Stimulated activated naive CD4-positive, alpha-beta T cell (primary cell): ENCODE data around the gene PRRT3.
"Not testable (repeated sequence)": the region's sequence is repeated elsewhere in the genome, so short reads cannot be mapped to it uniquely, and the experiment has no call there.

Source experiments
- DNase-seq, 6 experiments: peaks; one replicate each; lab custom pipeline; 2025; lab: John Stamatoyannopoulos, UW

PRRT3 gene

GRCh38 chr3:9899289-9899791 is 52.9 kb downstream of the PRRT3 start:
- DNase-seq: no peak

- DNase-seq: no peak
These were observed 53.6 kb downstream of the PRRT3 start for GRCh38 chr3:9898467-9899241.

- no peak for DNase-seq
These were observed 54.5 kb downstream of the PRRT3 start for GRCh38 chr3:9897408-9898372.

- DNase-seq: not testable (repeated sequence)
These were observed 55.3 kb downstream of the PRRT3 start for GRCh38 chr3:9896755-9897407.

- not testable (repeated sequence) for DNase-seq
These were observed 56.5 kb downstream of the PRRT3 start for GRCh38 chr3:9895715-9896114.
